ENCODE results near the gene HOTAIR. TPM values are rescaled to one million over a fixed set of nuclear protein-coding genes. Genes with fewer than 3 reads are reported as not detected.
A peak's percentile ranks its signal among the peaks of the same experiment; 100 is the strongest.

The HOTAIR gene
- total and polyA plus RNA-seq, 4 donors: 0.59 TPM; not detected in 3

DNA sequence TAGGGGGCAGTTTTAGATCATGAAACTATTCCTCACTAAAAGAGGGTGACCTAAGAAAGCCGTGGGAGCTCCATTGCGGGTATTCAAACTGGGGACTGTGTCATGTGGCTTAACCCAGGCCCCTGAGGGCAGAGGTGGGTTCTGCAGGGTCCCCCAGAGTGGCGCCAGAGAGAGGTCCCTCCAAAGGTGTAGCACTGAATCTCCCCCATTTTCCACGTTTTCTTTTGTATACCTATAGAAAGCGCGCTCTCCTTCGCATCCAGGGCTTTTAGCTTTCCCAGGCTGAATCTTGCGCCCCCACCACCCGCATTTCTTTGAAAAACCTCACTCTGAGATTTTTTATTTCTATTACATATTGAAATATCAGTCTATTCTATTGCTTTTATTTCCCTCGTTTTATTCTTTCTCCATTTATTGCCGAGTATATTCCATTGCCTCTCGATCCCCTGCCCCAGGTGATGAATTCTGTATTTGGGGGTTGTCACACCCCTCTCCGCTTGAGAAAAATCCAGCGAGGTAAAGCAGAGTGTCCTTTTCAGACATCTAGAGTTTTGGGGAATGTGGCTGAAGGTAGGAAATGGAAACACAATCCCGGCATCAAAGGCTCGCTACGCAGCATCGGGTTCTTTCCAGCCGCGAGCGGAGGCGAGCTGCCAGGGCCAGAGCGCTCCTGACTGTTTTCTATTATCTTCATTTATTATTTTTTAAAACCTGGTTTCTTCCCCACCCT, 37.0 kb downstream of the HOTAIR start:
- Histone ChIP-seq H3K27ac (ENCODE audit: low read depth, low read length) (no peak overlapping the region), H3K4me1 (ENCODE audit: control insufficient read depth, insufficient read depth, low read length) (peaks cover 22% of the 10 kb centered on the region), H3K9me3 (ENCODE audit: control insufficient read depth, insufficient read depth, low read length) (no peaks in the 10 kb centered on the region), H3K27me3 (ENCODE audit: control insufficient read depth, insufficient read depth, low read length) (peaks cover 100% of the 10 kb centered on the region), H3K4me3 (ENCODE audit: low read depth, low read length) (no peak overlapping the region), H3K36me3 (ENCODE audit: control insufficient read depth, insufficient read depth, low read length) (no peaks in the 10 kb centered on the region)
- DNase-seq (ENCODE audit: low read depth in 4 of 6, low spot score in 6 of 6): peak in 1 of 6 donors; percentile 39
- 15% methylated on average over 18 of the region's 23 CpGs for WGBS (ENCODE audit: insufficient coverage)

DNA sequence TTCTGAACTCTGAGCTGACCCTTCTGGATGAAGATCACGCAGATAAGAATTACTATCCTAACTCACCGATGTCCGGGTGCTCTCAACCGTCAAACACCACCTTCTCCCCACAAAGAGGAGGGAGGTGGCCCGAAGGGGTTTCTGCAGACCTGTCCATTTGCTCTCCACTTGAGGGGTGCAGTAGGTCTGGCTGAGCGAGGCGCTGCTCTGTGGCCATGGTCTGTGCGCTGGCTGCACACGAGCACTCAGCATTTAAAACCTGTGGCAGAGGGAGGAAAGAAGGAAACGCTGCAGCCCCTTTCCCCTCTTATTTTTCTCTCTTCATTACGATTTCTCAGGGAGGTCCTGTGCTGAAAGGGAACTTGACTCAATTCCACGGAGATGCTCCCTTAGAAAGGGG, 37.7 kb downstream of the HOTAIR start:
- DNase-seq (ENCODE audit: low read depth in 4 of 6, low spot score in 6 of 6): no peak

DNA sequence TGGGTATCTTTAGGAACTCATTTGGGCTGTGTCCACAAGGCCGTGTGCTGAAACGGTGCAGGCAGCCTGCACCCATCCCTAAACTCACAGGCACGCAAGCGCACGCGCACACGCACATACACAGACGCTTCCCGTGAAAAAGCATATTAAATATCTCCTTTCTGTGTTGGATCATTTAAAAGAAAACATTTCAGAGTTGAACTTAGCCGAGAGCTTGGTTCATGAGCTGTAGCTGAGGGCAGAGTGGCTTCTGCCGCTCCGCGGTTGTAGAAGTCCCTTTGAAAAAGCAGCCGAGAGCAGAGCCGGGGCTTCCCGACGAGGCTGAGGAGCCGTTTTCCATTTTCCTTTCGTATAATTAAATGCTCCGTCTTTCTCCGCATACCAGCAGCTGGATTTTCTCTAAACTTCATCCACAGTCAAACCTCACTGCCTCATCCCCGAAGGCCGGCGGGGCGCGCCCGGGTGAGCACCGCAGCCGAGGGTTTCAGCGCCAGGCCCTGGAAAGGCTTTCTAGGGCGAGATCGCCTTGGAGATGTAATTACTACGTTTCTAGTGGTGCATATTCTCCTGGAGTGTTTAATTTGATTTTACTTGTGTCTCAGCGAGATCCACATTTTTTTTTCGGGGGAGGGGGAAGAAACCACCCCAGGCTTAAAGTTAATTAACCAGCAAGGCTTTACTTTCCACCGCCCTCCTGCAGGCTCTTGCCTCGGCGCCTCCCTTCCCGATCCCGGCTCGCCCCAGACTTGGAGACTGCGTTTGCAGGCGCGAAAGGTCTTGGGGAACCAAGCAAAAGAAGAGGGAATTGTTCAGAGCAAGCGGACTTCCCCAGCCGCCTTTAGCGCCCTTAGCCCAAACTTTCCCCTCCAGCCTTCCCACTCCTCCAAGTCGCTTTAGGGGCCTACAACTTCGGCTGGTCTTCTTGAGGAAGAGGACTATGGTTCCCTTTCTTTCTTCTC, 39.1 kb downstream of the HOTAIR start:
- DNase-seq (ENCODE audit: low read depth in 4 of 6, low spot score in 6 of 6): peak in 2 of 6 donors; percentile 62 to 67
- WGBS (ENCODE audit: insufficient coverage): under 1% methylated on average over 28 of the region's 49 CpGs
- Histone ChIP-seq H3K36me3 (ENCODE audit: control insufficient read depth, insufficient read depth, low read length) (no peaks in the 10 kb centered on the region), H3K27me3 (ENCODE audit: control insufficient read depth, insufficient read depth, low read length) (peaks cover 99% of the 10 kb centered on the region), H3K4me1 (ENCODE audit: control insufficient read depth, insufficient read depth, low read length) (peaks cover 25% of the 10 kb centered on the region), H3K27ac (ENCODE audit: low read depth, low read length) (no peak overlapping the region), H3K4me3 (ENCODE audit: low read depth, low read length) (no peak overlapping the region), H3K9me3 (ENCODE audit: control insufficient read depth, insufficient read depth, low read length) (no peaks in the 10 kb centered on the region)

More for the DNA sequence above, 37.7 kb downstream of the HOTAIR start:
- H3K27ac ChIP-seq (ENCODE audit: low read depth, low read length): no peak overlapping the region
- 4% methylated on average over 9 of the region's 12 CpGs for WGBS (ENCODE audit: insufficient coverage)
- peaks cover 22% of the 10 kb centered on the region for H3K4me1 ChIP-seq (ENCODE audit: control insufficient read depth, insufficient read depth, low read length)
- H3K36me3 ChIP-seq (ENCODE audit: control insufficient read depth, insufficient read depth, low read length): no peaks in the 10 kb centered on the region
- no peak overlapping the region for H3K4me3 ChIP-seq (ENCODE audit: low read depth, low read length)
- H3K27me3 ChIP-seq (ENCODE audit: control insufficient read depth, insufficient read depth, low read length): peaks cover 100% of the 10 kb centered on the region
- no peaks in the 10 kb centered on the region for H3K9me3 ChIP-seq (ENCODE audit: control insufficient read depth, insufficient read depth, low read length)

DNA sequence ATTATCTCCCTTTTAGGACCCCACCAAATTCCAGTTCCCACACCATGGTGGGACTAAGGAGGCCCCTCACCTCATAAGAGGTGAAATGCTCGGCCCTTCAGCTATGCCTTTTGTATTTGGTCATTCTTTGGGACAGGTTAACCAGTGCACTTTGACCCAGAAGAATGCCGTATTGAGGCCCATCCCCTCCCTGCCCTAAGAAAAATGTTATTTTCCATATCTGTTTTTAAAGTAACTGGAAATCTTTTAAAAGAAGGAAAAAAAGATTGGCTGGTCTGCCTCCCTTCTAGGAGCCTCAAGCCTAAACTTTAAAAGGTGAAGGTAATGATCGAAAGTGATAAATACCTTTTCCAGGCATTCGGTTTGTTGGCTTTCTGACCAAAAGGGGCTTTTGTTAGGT, 41.8 kb downstream of the HOTAIR start:
- Histone ChIP-seq H3K27me3 (ENCODE audit: control insufficient read depth, insufficient read depth, low read length) (peaks cover 100% of the 10 kb centered on the region), H3K27ac (ENCODE audit: low read depth, low read length) (no peak overlapping the region), H3K4me3 (ENCODE audit: low read depth, low read length) (no peak overlapping the region), H3K9me3 (ENCODE audit: control insufficient read depth, insufficient read depth, low read length) (no peaks in the 10 kb centered on the region), H3K4me1 (ENCODE audit: control insufficient read depth, insufficient read depth, low read length) (peaks cover 18% of the 10 kb centered on the region), H3K36me3 (ENCODE audit: control insufficient read depth, insufficient read depth, low read length) (no peaks in the 10 kb centered on the region)
- 20% methylated on average over 1 of the region's 4 CpGs for WGBS (ENCODE audit: insufficient coverage)
- DNase-seq (ENCODE audit: low read depth in 4 of 6, low spot score in 6 of 6): no peak

DNA sequence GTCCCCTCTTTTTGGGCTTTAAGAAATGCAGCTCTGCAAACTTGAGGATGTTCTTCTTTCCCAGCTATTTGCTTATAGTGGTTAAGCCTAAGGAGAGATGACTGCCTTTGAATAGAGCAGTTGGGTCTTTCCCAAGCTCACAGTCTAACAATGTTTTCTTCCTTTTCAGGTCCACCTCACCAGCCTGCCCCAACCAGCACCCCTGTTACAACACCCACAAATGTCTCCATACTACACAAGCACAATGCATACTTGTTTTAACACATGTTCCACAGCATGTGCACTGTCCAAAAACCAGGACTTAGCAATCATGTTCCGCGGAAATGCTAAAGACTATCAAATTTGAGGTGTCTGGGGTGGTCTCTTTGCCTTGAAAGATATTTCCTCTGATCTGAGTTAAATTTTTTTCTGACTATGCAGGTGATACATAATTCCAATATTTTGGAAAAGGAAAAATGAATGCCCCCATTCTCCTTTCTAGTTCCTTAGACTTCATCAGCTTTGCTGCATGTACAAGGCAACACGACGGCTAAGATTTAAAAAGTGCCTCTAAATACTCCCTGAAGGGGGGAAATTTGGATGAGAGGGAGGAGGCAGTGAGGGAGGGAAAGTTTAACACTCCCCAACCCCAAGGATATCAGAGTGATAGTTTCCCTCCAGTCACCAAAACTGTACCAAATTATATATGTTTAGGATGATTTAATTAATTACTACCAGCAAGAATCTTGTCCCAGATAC, 42.7 kb downstream of the HOTAIR start:
- Histone ChIP-seq H3K27ac (ENCODE audit: low read depth, low read length) (no peak overlapping the region), H3K36me3 (ENCODE audit: control insufficient read depth, insufficient read depth, low read length) (no peaks in the 10 kb centered on the region), H3K4me3 (ENCODE audit: low read depth, low read length) (no peak overlapping the region), H3K9me3 (ENCODE audit: control insufficient read depth, insufficient read depth, low read length) (no peaks in the 10 kb centered on the region), H3K4me1 (ENCODE audit: control insufficient read depth, insufficient read depth, low read length) (peaks cover 24% of the 10 kb centered on the region), H3K27me3 (ENCODE audit: control insufficient read depth, insufficient read depth, low read length) (peaks cover 100% of the 10 kb centered on the region)
- DNase-seq (ENCODE audit: low read depth in 4 of 6, low spot score in 6 of 6): no peak
- no CpG with 5 or more reads among the region's 4 CpGs for WGBS (ENCODE audit: insufficient coverage)

DNA sequence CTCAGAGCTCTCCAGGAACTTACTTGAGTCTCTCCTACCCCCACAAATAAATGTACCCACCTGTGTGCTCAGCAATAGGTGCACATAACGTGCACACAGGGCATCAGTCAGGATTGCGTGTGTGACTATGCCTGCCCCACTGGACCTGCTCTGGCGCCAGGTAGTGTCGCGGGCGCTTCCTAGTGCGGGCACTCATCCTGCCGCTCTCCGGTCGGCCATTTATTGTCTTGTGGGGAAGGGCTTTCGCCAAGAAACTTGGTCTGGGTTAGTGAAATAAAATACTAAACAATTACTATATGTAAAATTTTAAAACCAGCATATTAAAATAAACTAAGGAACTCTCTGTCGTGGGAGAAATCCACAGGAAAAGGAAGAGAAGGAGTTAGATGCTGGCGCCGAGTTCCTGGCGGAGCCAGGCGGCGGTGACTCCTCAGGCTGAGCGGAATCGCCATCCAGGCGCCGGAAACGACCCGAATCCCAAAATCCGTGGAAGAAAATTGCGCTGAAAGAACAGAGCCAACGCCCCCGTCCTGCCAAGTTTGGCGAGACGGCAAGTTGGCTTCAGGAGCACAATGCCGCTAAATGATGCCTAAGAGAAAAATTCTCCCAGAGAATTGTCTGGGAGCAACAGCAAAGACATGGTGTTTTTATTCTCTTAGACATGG, 44.0 kb downstream of the HOTAIR start:
- H3K4me3 ChIP-seq (ENCODE audit: low read depth, low read length): no peak overlapping the region
- no peak for DNase-seq (ENCODE audit: low read depth in 4 of 6, low spot score in 6 of 6)
- peaks cover 20% of the 10 kb centered on the region for H3K4me1 ChIP-seq (ENCODE audit: control insufficient read depth, insufficient read depth, low read length)
- 3% methylated on average over 20 of the region's 30 CpGs for WGBS (ENCODE audit: insufficient coverage)
- H3K27me3 ChIP-seq (ENCODE audit: control insufficient read depth, insufficient read depth, low read length): peaks cover 100% of the 10 kb centered on the region
- no peak overlapping the region for H3K27ac ChIP-seq (ENCODE audit: low read depth, low read length)
- no peaks in the 10 kb centered on the region for H3K36me3 ChIP-seq (ENCODE audit: control insufficient read depth, insufficient read depth, low read length)
- no peaks in the 10 kb centered on the region for H3K9me3 ChIP-seq (ENCODE audit: control insufficient read depth, insufficient read depth, low read length)

DNA sequence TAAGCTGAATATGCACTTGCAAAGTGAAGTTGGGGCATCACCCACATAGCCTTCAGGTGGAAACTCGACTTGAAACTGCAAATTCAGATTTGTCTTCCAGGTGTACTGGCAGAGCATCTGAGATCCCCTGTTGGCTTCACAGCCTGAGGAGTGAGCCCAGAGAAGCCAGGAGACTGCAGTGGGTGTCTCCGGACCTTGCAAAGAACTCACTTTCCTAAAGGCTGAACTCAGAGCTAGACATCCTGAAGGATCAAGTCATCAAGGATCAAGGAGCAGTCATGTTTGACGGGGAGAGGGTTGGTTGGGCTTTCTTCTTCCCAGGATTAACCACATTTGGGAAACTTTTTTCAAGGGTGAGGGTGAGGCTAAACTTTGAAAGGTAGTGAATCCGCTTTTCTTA, 45.2 kb downstream of the HOTAIR start:
- Histone ChIP-seq H3K9me3 (ENCODE audit: control insufficient read depth, insufficient read depth, low read length) (no peaks in the 10 kb centered on the region), H3K27me3 (ENCODE audit: control insufficient read depth, insufficient read depth, low read length) (peaks cover 100% of the 10 kb centered on the region), H3K4me3 (ENCODE audit: low read depth, low read length) (no peak overlapping the region), H3K27ac (ENCODE audit: low read depth, low read length) (no peak overlapping the region), H3K4me1 (ENCODE audit: control insufficient read depth, insufficient read depth, low read length) (peaks cover 14% of the 10 kb centered on the region), H3K36me3 (ENCODE audit: control insufficient read depth, insufficient read depth, low read length) (no peaks in the 10 kb centered on the region)
- no peak for DNase-seq (ENCODE audit: low read depth in 4 of 6, low spot score in 6 of 6)
- WGBS (ENCODE audit: insufficient coverage): 8% methylated on average over 3 of the region's 4 CpGs

DNA sequence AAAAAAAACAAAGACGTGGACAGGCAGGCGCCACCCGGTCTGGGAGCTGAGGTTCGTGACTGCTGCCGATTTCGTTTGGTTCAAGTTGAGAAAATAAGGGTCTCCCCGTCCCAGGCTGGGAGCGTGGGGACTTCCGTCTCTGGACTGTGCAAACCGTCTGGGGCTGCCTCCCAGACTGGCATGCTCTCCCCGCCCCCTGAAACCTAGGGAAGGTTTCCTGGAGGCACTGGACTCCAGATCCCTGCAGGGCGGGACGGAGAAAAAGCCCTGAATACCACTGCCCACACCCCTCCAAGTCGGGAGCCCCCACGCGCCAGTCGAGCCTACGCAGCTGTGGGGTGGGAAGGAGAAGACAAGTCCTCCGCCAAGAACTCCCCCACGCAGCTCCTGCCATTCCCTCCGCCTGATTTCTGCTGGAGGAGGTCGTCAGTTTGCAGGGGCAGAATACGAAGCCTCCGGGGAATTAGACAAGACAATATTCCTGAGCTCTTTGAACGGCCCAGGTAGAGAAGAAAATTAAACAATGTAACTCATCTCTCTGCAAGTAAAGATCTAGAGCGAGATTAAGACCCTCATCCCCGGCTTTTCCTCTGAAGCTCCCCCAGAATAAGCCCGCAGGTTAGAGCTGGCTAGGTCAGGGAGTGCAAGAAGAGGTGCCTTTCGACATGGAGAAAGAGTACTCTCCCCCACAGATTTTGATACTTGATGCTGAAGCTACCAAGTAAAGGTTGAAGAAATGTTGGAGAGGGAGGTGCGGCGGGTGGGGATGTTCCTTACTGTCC, 46.5 kb downstream of the HOTAIR start:
- no peak for DNase-seq (ENCODE audit: low read depth in 4 of 6, low spot score in 6 of 6)
- Histone ChIP-seq H3K9me3 (ENCODE audit: control insufficient read depth, insufficient read depth, low read length) (no peaks in the 10 kb centered on the region), H3K4me1 (ENCODE audit: control insufficient read depth, insufficient read depth, low read length) (peaks cover 14% of the 10 kb centered on the region), H3K27me3 (ENCODE audit: control insufficient read depth, insufficient read depth, low read length) (peaks cover 100% of the 10 kb centered on the region), H3K27ac (ENCODE audit: low read depth, low read length) (no peak overlapping the region), H3K4me3 (ENCODE audit: low read depth, low read length) (no peak overlapping the region), H3K36me3 (ENCODE audit: control insufficient read depth, insufficient read depth, low read length) (no peaks in the 10 kb centered on the region)
- WGBS (ENCODE audit: insufficient coverage): 2% methylated on average over 11 of the region's 31 CpGs

All from spinal cord (tissue), 10 donors.